IPS DF 4.7 (cell line): ENCODE results near the gene FBP1.
"Not testable (repeated sequence)": the region's sequence is repeated elsewhere in the genome, so short reads cannot be mapped to it uniquely, and the experiment has no call there.

Source experiments
- DNase-seq: peaks from one replicate; pipeline ENCODE4 v3.0.0-alpha.2; 2013; ENCODE audit warnings: low spot score; ENCODE audit errors: extremely low read depth

The FBP1 gene

GRCh38 chr9:94577036-94577435 is 62.3 kb downstream of the FBP1 start:
- DNase-seq = no peak

DNA sequence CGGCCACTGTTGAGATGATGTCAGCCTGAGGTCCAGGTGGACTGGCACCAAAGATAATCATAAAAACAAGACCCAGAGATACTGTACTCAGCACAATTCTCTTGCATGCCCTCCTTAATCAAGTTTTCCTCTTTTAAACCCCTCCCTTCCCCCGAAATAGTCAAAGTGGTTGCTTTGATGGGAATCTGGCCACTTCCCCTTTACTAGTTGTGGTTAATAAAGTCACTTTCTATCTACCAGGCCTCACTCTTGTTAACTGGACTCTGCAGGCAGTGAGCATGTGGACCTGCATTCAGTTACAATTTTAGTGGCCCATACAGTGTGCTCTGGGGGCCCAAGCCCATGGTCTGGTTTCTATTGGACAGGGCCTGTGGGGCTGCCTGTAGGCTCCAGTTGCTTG is 63.2 kb downstream of the FBP1 start:
- no peak for DNase-seq

DNA sequence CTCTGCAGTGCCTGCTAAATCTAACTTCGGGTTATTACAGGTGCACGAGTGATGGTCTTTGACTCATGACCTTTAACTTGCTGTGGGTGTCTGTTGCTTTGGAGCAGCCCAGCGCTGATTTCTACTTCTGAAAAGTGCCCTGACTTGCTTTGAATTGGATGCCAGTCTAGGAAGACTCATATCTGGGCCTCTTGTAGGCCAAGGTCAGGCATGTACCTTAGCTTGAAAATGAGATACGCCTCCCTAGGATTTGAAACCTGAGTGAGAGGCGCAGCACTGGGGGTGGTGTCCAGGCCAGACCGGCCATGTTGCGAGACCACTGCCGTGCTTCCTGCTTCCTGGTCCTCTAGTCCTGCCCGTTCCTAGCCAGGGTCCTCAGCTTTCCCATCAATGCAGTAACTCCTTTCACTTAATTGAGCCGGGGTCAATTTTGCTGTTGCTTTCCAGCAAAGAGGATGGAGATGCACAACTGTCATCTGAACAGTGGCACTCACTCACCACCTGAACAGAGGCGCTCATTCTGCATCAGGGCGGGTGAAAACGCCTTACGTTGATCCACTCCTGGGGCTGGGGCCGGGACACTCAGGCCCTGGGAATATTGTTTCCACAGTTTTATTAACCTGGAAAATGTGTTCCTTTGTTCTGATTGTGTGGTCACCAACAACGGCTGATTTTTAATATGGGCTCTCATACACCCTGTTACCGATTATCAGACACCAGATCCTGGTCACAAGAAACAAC is 70.2 kb downstream of the FBP1 start:
- DNase-seq = no peak

- no peak for DNase-seq
Measured at GRCh38 chr9:94568250-94568889, 70.9 kb downstream of the FBP1 start.

DNA sequence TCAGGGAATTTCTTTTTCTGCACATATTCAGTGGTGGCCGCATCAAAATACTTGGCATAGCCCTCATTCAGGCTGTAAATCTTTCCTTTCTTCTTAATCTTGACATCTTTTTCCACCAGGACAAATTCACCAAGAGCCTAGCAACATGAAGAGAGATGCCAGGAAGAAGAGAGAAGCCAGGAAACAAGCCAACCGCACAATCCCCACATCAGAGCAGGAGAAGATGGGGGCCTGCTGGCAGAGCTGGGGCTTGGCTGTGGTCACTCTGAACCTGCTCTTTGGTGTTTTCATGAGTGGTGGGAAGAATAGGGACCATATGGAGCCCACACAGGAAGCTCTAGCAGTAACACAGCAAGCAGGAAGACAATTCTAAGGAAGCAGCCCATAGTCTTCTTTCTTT is 72.0 kb downstream of the FBP1 start:
- no peak for DNase-seq

DNA sequence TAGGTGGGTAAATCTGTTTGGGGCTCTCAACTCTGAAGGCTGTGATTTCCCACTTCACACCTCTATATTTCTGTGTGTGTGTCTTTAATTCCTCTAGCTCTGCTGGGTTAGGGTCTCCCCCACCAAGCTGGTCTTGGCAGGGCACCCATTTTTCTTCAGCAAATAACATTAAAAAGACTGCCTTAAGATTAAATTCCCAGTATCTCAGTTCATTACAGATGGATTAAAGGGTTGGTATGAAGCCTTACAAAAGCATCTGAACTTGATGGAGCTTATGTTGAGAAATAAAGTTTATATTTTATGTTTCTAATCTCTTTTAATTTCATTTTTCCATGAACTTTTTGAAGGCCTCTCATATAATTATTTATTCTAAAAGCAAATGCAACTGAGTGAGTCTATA is 72.8 kb downstream of the FBP1 start:
- no peak for DNase-seq

DNA sequence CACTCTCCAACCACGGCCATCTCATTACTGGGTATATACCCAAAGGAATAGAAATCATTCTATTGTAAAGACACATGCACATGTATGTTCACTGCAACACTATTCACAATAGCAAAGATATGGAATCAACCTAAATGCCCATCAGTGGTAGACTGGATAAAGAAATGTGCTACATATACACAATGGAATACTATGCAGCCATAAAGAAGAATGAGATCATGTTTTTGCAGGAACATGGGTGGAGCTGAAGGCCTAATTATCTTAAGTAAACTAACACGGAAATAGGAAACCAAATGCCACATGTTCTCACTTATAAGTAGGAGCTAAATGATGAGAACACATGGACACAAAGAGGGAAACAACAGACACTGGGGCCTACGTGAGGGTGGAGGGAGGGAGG is 75.0 kb downstream of the FBP1 start:
- not testable (repeated sequence) for DNase-seq

- no peak for DNase-seq
Measured at GRCh38 chr9:94563548-94563947, 75.8 kb downstream of the FBP1 start.

GRCh38 chr9:94560237-94560636 is 79.1 kb downstream of the FBP1 start:
- no peak for DNase-seq

DNA sequence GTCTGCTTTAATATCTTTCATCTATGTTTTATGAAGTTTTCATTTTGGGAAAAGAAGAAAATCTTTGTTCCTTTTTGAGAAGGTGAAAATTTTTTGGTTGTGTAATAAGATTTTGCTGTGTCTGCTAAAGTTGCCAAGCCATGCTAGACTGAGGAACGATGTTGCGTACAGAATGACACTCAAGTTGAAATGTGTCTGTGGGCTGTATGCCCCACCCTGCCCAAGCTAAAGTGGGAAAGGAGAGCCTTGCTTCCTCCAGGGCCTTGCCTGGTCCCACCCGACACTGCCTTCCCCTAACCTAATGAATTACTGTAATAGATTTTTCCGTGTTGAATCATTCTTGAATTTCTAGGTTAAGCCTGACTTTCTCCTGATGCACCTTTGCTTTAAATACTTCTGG is 81.9 kb downstream of the FBP1 start:
- DNase-seq = no peak

GRCh38 chr9:94554439-94555331 is 84.6 kb downstream of the FBP1 start, which contains the start of gene PCAT7:
PCAT7 (plus strand) TSS chr9:94555083.
- peak; percentile 69 for DNase-seq

GRCh38 chr9:94554078-94554438 is 85.3 kb downstream of the FBP1 start:
- DNase-seq = no peak
